Adrenal gland (tissue), 5 donors: ENCODE results near the gene ADGRD2.

ENCODE experiments used
- POLR2A ChIP-seq, 2 donors: fragments of 450-650 bp; IDR thresholded peaks; one replicate each; pipeline ENCODE4 v1.6.1; 2017; ENCODE audit warnings: antibody characterized with exemption in 2 of 2, mild to moderate bottlenecking in 2 of 2, moderate library complexity in 1 of 2
- TF ChIP-seq, protein P1 (sequence below), 6 experiments: fragments of 450-650 bp in 4 of 6; fragments of 200-600 bp in 2 of 6; sonication (generic) in 1 of 6; IDR thresholded peaks; 1 replicate in 5 of 6; 2 replicates in 1 of 6; pipeline versions ENCODE4 v1.5.1 to v1.8.0; 2016 to 2021; ENCODE audit warnings: antibody characterized with exemption in 6 of 6, mild to moderate bottlenecking in 2 of 6, moderate library complexity in 1 of 6
- donor health status: DM: no; HTN: no; CAD: no.

DNA sequence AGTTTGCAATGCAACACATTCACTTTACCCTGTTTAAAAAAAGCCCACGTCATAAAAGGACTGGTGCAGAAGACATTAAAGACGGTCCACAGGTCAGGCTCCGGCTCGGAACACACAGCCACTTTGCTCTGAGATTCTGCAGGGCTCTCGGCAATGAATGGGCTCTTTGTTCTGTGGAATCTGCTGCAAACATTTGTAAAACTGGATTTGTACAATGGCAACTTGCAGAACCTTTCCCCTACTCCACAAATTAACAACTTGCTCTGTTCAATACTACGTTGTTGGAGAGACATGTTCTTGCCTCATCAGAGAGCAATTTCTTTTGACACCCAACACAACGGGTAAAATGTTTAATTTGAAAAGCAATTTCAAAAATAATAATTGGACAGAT is 70.0 kb downstream of the ADGRD2 start:
- TF ChIP-seq, protein P1, sequence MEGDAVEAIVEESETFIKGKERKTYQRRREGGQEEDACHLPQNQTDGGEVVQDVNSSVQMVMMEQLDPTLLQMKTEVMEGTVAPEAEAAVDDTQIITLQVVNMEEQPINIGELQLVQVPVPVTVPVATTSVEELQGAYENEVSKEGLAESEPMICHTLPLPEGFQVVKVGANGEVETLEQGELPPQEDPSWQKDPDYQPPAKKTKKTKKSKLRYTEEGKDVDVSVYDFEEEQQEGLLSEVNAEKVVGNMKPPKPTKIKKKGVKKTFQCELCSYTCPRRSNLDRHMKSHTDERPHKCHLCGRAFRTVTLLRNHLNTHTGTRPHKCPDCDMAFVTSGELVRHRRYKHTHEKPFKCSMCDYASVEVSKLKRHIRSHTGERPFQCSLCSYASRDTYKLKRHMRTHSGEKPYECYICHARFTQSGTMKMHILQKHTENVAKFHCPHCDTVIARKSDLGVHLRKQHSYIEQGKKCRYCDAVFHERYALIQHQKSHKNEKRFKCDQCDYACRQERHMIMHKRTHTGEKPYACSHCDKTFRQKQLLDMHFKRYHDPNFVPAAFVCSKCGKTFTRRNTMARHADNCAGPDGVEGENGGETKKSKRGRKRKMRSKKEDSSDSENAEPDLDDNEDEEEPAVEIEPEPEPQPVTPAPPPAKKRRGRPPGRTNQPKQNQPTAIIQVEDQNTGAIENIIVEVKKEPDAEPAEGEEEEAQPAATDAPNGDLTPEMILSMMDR (IDR thresholded peaks at IDR 0.05), result no peak
- TF ChIP-seq POLR2A (IDR thresholded peaks at IDR 0.05), result no peak
